GM06990 (cell line): Measurements from ENCODE around the gene GGCT.

ENCODE experiments used
- DNase-seq: peaks from one replicate; pipeline ENCODE4 v3.0.0-alpha.2; 2011; ENCODE audit not compliant: insufficient read length; ENCODE audit errors: extremely low read depth
- H3K27me3 ChIP-seq: replicated peaks from 2 replicates; pipeline ENCODE4 v1.6.0; 2011; ENCODE audit warnings: low read length; ENCODE audit not compliant: control insufficient read depth, insufficient read depth
- H3K36me3 ChIP-seq: 2 replicates; pipeline ENCODE4 v1.5.1; 2011; ENCODE audit warnings: low read length; ENCODE audit not compliant: control insufficient read depth, insufficient read depth
- H3K4me3 ChIP-seq: replicated peaks from 2 replicates; pipeline ENCODE4 v1.5.1; 2011; ENCODE audit warnings: low read depth, mild to moderate bottlenecking, control low read depth, low read length
- TF ChIP-seq, protein P1 (sequence below): IDR thresholded peaks from 2 replicates; pipeline ENCODE4 v1.5.1; 2011; ENCODE audit warnings: low read length, control low read depth, mild to moderate bottlenecking, inconsistent platforms; ENCODE audit not compliant: insufficient read depth, poor library complexity, severe bottlenecking

Gene GGCT

DNA sequence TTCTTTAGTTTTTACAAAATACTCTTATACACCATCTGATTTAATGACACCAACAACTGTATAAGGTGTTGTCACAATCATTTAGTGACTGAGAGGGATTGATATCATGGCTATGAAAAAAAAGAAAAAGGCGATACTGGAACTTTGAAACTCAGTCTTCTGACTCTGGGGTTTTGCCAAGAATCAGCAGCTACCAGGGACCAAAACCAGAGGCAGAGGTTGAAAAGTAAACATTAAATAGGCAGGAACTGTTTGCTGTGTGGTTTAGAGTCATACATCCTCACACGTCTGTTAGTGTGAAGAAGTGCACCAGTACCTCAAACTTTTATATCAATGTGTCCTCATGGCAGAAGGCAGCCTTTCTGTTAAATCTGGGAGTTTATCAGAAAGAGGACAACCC lies 19.9 kb upstream of the GGCT start:
- TF ChIP-seq, protein P1, sequence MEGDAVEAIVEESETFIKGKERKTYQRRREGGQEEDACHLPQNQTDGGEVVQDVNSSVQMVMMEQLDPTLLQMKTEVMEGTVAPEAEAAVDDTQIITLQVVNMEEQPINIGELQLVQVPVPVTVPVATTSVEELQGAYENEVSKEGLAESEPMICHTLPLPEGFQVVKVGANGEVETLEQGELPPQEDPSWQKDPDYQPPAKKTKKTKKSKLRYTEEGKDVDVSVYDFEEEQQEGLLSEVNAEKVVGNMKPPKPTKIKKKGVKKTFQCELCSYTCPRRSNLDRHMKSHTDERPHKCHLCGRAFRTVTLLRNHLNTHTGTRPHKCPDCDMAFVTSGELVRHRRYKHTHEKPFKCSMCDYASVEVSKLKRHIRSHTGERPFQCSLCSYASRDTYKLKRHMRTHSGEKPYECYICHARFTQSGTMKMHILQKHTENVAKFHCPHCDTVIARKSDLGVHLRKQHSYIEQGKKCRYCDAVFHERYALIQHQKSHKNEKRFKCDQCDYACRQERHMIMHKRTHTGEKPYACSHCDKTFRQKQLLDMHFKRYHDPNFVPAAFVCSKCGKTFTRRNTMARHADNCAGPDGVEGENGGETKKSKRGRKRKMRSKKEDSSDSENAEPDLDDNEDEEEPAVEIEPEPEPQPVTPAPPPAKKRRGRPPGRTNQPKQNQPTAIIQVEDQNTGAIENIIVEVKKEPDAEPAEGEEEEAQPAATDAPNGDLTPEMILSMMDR: no peak
- no peak for DNase-seq
- Histone ChIP-seq H3K27me3 (no peaks in the 10 kb centered on the region), H3K4me3 (no peak overlapping the region), H3K36me3 (no peaks in the 10 kb centered on the region)

DNA sequence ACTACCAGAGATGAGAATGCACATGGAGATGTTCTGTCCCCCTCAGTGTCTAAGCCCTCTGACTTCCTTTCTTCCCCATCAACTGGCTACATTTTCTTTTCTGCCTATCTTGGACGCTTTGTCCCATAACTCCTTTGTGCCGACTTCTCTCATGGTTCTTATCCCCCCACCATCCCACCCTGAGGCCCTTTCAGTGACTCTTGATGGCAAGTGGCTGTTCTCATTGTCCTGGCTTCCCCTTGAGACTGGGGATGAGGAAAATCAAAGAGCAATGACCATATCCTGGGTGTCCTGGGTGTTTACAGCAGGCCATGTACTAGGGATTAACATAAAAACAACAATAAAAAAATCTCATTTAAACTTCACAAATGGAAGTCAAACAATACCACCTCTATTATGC lies 18.8 kb upstream of the GGCT start:
- no peak for DNase-seq
- H3K4me3 ChIP-seq: no peak overlapping the region
- TF ChIP-seq, protein P1: no peak
- no peaks in the 10 kb centered on the region for H3K36me3 ChIP-seq
- H3K27me3 ChIP-seq: no peaks in the 10 kb centered on the region

DNA sequence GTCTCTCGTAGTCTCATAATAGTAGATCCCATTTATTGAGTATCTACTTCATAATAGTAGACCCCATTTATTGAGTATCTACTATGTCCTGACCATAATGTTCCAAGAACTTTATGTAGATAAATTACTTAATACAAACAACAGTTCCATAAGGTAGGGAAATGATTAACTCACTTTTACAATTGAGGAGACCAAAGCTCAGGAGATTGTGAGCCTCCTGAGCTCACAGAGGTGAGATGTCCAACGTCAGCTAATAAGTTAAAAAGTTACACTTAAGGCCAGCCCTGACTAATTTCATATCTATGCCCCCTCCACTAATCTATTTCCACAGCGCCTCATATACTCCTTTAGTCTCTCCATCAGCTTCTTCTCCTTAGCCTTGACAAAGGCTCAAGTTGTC lies 17.5 kb upstream of the GGCT start:
- H3K27me3 ChIP-seq: no peaks in the 10 kb centered on the region
- H3K4me3 ChIP-seq: no peak overlapping the region
- H3K36me3 ChIP-seq: no peaks in the 10 kb centered on the region
- DNase-seq: no peak
- TF ChIP-seq, protein P1: no peak

DNA sequence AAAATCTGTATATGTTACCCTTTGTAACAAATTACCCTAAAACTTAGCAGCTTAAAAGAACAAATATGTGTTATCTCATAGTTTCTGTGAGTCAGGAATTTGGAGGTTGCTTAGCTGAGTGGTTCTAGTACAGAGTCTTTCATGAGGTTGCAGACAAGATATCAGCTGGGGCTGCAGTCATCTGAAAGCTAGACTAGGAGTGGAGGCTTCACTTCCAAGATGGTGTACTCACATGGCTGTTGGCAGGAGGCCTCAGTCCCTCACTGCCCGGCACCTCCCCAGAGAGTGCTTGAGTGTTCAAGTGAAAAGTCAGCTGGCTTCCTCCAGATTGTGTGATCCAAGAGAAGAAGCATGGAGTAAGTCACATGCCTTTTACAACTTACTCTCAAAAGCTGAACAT lies 16.9 kb upstream of the GGCT start:
- Histone ChIP-seq H3K4me3 (no peak overlapping the region), H3K27me3 (no peaks in the 10 kb centered on the region), H3K36me3 (no peaks in the 10 kb centered on the region)
- no peak for DNase-seq
- TF ChIP-seq, protein P1: no peak

DNA sequence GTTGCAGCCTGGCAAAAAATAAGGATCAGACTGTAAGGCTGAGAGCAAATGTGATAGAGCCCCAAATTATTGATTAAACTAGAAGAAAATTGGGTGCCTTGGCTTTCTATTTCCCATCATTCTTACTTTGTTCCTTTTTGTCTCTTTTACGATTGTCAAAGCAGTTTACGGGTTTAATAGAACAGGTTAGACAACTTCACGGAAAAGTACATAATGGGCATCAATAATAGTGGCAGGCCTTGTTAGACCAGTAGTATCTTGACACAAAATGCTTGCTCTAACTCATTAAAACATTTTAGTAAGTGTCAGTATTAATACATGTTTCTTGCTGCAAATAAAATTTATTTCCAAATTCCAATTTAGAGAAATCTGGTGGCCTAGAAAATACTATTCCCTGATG lies 14.5 kb upstream of the GGCT start:
- Histone ChIP-seq H3K4me3 (no peak overlapping the region), H3K36me3 (no peaks in the 10 kb centered on the region), H3K27me3 (no peaks in the 10 kb centered on the region)
- DNase-seq: no peak
- TF ChIP-seq, protein P1: no peak

DNA sequence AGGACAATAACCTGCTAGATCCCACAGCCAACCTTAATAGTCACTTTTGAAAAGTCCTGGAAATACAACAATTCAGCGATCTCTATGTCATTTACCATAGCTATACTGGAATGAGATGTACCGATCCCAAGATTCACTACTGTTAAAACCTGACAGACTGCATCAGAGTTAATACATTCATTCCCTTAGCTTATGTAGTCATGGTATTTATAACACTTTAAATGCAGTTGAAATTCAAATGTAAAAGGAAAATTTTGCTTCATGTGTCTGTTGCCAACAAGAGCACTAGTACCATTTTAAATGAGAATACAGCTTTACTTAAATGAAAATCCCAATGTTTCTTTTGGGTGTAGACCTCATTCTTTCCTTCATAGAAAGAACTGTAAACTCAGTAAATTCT lies 11.1 kb upstream of the GGCT start:
- Histone ChIP-seq H3K4me3 (no peak overlapping the region), H3K27me3 (no peaks in the 10 kb centered on the region), H3K36me3 (no peaks in the 10 kb centered on the region)
- no peak for DNase-seq
- TF ChIP-seq, protein P1: no peak
